RWPE1 (cell line): Measurements from ENCODE around the gene CYP4F11.

Source experiments
- CTCF ChIA-PET: fragments of 350-600 bp; sonication (Branson Sonifier 250); formaldehyde crosslinking; extraction: SDS; loops from one replicate; lab custom pipeline; 2021; lab: Yijun Ruan, JAX
- POLR2A ChIA-PET: fragments of 400-600 bp; formaldehyde crosslinking; extraction: SDS; loops from one replicate; lab custom pipeline; 2020; ENCODE audit warnings: antibody characterized with exemption; ENCODE audit not compliant: low non-redundant PET; lab: Yijun Ruan, JAX
- DNase-seq: peaks from one replicate; pipeline ENCODE4 v3.0.0; 2012; ENCODE audit warnings: low spot score
- H3K27ac ChIP-seq: fragments of 450-650 bp; 2 replicates; pipeline ENCODE4 v1.5.1; 2017
- CTCF ChIP-seq: fragments of 450-650 bp; conservative IDR thresholded peaks from 2 replicates; pipeline ENCODE4 v1.5.1; 2017; ENCODE audit warnings: low read depth, mild to moderate bottlenecking

The CYP4F11 gene

GRCh38 chr19:15944401-15944800, 10.1 kb upstream of the CYP4F11 start:
- TF ChIP-seq CTCF = no peak
- ChIA-PET CTCF (no interaction called here), POLR2A (no interaction called here)
- no peak for DNase-seq
- no peak overlapping the region for H3K27ac ChIP-seq

- no peak overlapping the region for H3K27ac ChIP-seq
- CTCF ChIA-PET = no interaction called here
- TF ChIP-seq CTCF = no peak
- no peak for DNase-seq
- POLR2A ChIA-PET = no interaction called here
These were observed 3.4 kb upstream of the CYP4F11 start for GRCh38 chr19:15937771-15938170.

GRCh38 chr19:15936950-15937349, 2.6 kb upstream of the CYP4F11 start:
- no peak for DNase-seq
- CTCF ChIA-PET = no interaction called here
- no peak for TF ChIP-seq CTCF
- no peak overlapping the region for H3K27ac ChIP-seq
- POLR2A ChIA-PET = no interaction called here

GRCh38 chr19:15936173-15936572, 1.8 kb upstream of the CYP4F11 start:
- no peak for TF ChIP-seq CTCF
- POLR2A ChIA-PET = no interaction called here

GRCh38 chr19:15935167-15935702, 906 bp upstream of the CYP4F11 start:
- no peak for TF ChIP-seq CTCF
- H3K27ac ChIP-seq = peak overlapping the region; percentile 91
- ChIA-PET POLR2A (interaction anchor here (0.6 kb wide), 1 partner anchor 215 kb away, joined by 5 read pairs; no protein-coding TSS in a partner anchor), CTCF (no interaction called here)
- DNase-seq = peak; percentile 54

More at GRCh38 chr19:15936173-15936572, 1.8 kb upstream of the CYP4F11 start:
- CTCF ChIA-PET = no interaction called here
- DNase-seq = no peak
- H3K27ac ChIP-seq = no peak overlapping the region

- peak overlapping the region; percentile 91 for H3K27ac ChIP-seq
- POLR2A ChIA-PET = interaction anchor here (0.7 to 0.8 kb wide), 2 partner anchors 32 to 530 kb away, joined by 6 read pairs; no protein-coding TSS in a partner anchor
- DNase-seq = peak; percentile 2
- CTCF ChIA-PET = interaction anchor here (0.6 kb wide), 1 partner anchor 155 kb away, joined by 3 read pairs; no protein-coding TSS in a partner anchor
These were observed 483 bp downstream of the CYP4F11 start for GRCh38 chr19:15933761-15934331.

- POLR2A ChIA-PET = no interaction called here
These were observed 6.0 kb downstream of the CYP4F11 start for GRCh38 chr19:15928321-15928720.

More at GRCh38 chr19:15928321-15928720, 6.0 kb downstream of the CYP4F11 start:
- DNase-seq = no peak
- CTCF ChIA-PET = interaction anchor here (0.5 kb wide), 1 partner anchor 12 kb away, joined by 3 read pairs; no protein-coding TSS in a partner anchor
- TF ChIP-seq CTCF = no peak
- no peak overlapping the region for H3K27ac ChIP-seq
